ENCODE results near the gene DGKD. TPM values are rescaled to one million over a fixed set of nuclear protein-coding genes. Genes with fewer than 3 reads are reported as not detected.

DGKD gene
- polyA plus RNA-seq, 3 donors = 30.3 to 31.1 (median 30.4) TPM

DNA sequence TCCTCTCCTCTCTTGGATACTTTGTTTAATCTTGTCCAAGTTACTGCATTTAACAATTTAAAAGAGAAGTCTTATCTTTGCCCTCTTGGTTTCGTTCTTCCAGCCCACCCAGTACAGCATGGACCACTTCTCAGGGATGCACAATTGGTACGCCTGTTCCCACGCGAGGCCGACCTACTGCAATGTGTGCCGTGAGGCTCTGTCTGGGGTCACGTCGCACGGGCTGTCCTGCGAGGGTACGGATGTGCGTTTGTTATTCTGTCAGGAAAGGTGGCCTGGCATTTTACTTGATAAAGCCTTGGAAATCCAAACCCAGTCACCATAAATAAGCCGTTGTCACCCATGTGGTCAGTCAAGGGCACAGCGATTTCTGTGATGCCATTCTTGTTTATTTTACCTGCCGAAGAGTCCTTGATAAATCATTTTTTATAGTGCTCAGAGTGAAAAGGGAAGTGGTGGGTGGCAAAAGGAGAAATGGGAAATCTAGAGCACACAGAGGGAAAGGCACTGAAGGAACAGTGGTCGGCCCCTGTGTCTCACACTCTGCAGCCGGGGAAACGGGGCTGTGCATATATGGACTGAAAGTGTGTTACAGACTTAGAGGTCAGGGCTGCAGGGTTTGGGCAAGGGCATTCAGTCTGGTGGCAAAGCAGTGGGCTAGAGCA lies 80.5 kb downstream of the DGKD start:
- peak in 3 of 11 donors; percentile 30 to 46 (median 31) for DNase-seq (ENCODE audit: extremely low read depth in 1 of 11, low read depth in 9 of 11, low spot score in 4 of 11)

DNA sequence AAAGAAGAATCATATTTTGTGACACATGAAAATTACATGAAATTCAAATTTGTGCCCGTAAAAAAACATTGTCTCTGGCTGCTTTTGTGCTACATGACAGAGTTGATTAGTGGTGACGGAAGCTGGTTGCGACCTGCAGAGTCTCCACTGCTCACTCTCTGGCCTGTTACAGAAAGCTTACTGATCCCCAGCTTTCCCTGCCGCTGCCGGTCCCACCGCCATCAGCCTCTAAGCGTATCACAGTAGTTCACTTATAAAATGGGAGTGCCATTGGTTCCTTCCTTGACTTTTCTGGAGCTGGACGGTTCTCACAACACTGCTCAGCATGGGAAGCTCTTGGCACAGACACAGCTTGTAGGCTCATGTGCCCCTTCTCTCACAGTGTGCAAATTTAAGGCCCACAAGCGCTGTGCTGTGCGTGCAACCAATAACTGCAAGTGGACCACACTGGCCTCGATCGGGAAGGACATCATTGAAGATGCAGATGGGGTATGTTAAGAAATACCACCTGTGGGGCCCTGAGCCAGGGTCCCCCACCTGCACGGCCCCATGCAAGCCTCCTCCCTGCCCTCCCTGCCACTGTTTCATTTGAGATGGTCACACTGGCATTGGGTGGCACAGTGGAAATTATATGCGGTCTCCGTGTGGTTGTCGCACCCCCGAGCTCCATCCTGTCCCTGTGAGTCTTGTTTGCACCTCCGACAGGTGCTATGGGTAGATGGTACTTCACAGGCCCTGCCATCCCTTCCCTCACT lies 81.3 kb downstream of the DGKD start:
- no peak for DNase-seq (ENCODE audit: extremely low read depth in 1 of 11, low read depth in 9 of 11, low spot score in 4 of 11)

DNA sequence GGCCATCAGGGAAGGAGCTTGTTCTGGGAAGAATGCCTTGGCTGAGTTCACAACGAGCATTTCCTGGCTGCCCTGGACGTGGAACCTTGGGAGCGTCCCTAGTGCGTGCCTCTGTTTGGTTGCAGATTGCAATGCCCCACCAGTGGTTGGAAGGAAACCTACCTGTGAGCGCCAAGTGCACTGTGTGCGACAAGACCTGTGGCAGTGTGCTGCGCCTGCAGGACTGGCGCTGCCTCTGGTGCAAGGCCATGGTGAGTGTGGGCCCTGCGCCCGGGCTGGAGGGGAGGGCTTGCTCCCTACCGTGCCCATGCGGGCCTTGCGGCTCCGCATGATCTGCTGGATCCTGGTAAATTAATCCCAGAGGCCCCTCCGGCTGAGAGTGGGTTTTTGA lies 81.9 kb downstream of the DGKD start:
- DNase-seq (ENCODE audit: extremely low read depth in 1 of 11, low read depth in 9 of 11, low spot score in 4 of 11) = no peak

DNA sequence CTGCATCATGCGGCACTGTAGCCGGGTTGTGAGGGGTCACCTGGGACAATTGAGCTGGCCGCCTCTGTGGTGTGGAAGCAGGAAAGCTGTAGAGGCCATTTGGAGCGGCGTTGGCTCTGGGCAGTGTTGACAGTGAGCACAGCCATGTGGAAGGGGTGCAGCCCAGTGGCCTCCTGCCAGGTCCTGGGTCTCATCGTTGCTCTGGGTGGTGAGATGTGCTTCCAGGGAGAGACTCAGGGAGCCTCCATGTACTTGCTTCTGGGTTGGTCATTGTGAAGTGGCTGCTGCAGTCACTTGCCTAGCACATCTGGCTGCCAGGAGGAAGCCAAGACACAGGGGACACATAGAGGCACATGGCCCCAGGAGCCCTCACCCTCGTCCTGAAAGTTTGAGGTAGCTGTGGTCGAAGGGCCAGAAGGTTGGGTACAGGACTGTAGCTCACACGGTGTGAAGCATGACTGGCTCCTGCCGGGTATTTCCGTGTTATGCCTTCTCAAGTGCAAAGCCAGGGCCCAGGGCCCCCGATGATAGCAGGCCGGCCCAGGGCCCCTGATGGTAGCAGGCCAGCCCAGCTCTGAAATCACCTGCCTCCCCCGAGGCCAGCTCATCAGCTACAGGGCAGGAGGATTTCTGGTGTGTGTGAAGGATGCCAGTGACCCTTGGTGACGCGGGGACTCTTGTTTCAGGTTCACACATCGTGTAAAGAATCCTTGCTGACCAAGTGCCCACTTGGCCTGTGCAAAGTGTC lies 82.6 kb downstream of the DGKD start:
- no peak for DNase-seq (ENCODE audit: extremely low read depth in 1 of 11, low read depth in 9 of 11, low spot score in 4 of 11)

DNA sequence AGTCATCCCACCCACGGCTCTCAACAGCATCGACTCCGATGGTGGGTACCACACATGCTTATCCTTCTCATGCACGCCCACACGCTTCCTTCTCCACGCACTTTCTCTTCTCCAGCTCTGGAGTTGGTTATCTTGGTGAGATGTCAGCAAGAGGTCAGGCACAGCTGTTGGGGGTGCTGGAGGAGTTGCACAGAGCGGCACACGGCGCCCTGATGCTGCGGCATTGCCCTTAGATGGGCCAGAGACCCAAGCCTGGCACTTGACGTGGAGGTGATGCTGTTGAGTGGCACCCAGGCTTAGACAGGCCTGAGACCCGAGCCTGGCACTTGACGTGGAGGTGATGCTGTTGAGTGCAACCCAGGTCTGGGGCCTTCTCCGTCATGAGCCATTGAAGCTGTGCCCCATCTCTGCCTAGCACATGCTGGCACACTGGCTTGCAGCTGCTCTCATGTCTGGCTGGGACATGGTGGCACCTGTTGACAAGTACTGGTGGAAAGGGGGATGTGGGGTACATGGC lies 83.2 kb downstream of the DGKD start:
- no peak for DNase-seq (ENCODE audit: extremely low read depth in 1 of 11, low read depth in 9 of 11, low spot score in 4 of 11)

DNA sequence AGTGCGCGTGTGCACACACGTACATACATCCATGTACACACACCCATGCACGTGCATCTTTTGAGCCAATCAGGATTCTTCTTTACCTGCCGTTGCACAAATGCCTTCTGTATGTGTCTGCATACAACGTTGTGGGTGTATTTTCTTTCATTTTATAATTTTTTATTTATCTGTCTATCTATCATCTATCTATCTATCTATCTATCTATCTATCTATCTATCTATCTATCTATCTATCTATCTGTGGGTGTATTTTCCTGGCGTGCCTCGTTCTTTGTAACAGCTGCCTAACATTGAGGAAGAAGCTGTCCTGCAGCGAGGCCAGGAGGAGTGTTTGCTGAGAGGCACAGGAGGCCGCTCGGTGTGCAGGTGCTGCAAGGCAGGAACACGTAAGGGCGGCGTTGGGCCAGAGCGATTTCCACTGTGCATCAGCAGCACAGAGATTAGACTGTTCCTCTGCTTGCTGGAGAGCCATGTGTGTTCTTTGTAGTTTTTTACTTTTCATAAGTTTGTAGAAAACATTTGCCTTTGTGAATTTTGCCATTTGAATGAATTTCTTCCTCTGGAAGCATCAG lies 84.4 kb downstream of the DGKD start:
- DNase-seq (ENCODE audit: extremely low read depth in 1 of 11, low read depth in 9 of 11, low spot score in 4 of 11) = no peak

DNA sequence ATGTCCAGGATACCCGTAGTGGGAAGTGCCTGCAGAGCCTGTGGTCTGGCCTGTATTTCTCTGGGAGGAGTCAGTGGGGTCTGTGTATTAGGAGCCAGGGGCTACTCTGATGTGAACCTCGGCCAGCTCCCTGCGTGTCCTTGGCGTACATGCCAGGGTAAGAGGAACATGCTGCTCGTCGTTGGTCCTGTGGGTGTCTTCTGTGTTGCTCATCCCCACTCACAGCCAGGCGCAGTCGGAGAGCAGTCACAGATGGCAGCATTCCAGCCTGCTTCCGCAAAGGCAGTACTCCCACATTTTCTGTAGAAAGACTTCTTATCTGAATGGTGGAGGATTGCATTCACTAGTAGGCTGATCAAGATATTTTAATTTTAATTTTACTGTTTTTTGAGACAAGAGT lies 84.9 kb downstream of the DGKD start:
- DNase-seq (ENCODE audit: extremely low read depth in 1 of 11, low read depth in 9 of 11, low spot score in 4 of 11) = no peak

DNA sequence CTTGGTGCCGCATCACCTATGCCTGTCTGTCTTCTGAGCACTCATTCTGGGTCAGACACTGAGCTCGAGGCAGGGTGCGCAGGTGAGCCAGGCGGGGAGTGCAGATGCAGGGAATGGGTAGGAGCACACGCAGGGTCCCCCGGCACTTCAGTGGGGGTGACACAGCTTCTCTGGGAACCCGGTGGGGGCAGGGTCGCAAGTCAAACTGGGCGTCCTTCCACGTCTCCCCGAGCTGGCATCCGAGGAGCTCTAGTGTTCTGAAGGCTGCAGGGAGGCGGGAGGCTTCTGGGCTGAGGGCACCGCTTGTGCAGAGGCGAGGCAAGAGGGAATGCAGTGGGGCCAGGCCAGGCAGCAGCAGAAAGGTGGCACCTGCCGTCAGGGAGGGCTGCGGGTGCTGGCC lies 86.0 kb downstream of the DGKD start:
- no peak for DNase-seq (ENCODE audit: extremely low read depth in 1 of 11, low read depth in 9 of 11, low spot score in 4 of 11)

DNA sequence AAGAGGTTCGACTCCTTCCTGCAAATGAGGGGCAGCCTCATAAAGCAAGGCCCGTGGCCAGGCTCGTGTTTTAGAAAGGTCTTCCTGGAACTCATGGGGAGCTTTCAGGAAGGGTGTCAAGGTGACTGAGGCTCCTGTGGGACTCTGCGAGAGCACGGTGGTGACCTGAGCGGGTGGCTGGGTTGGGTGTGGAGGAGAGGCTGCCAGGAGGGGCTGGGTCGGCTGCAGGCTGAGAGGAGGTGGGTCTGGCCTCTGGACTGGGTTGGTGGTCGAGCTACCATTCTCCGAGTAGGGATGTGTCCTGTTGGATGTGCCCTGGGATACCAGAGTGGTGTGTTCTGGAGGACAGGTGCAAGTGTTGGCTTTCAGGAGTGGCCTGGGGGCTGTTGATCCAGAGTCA lies 86.4 kb downstream of the DGKD start:
- no peak for DNase-seq (ENCODE audit: extremely low read depth in 1 of 11, low read depth in 9 of 11, low spot score in 4 of 11)

DNA sequence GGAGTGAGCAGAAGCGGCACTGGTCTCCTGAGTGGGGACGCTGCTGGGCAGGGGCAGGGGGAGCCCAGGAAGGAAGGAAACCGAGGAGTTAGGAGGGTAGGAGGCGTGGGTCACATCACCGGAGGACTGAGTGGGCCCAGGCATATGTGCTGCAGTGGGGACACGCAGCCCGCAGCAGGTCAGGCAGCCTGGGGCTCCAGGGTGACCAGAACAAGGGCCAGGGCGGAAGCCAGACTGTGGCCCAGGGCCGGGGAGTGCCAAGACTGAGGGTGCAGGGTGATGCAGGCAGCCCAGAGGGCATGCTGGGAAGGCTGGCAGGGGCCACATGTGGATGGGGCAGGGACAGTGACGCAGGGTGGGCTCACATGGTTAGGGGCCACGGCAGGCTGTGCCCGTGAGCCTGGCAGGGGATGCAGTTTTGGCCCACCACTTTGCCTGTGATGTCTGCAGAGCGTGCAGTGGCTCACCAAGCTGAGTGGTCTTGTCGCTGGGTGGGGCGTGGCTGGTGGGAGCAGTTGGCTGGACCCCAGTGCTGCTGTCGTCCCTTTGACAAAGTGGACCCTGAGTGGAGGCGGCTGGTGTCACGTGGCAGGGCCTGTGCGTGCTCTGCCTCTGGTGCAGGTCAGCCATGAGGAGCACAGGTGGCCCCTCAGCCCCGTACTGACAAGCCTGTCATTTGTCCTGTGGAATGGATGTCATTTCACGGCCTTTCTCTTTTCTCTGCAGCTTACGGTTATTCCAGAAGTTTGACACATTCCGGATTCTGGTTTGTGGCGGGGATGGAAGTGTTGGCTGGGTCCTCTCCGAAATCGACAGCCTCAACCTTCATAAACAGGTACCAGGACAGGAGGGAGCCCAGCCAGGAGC lies 87.1 kb downstream of the DGKD start:
- DNase-seq (ENCODE audit: extremely low read depth in 1 of 11, low read depth in 9 of 11, low spot score in 4 of 11) = no peak

DNA sequence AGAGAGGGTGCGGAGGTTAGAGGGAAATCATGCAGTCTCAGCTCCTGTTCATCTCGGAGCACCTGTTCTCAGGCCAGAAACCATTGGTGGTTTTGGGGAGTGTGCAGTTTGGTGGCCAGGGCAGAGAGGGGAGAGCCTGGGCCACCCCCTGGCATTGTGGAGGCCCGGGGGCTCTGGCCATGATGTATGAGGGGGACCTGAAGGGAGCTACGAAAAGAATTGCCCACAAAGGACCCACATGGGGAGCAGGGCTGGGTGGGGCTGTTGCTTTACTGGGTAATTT lies 87.7 kb downstream of the DGKD start:
- DNase-seq (ENCODE audit: extremely low read depth in 1 of 11, low read depth in 9 of 11, low spot score in 4 of 11) = no peak

DNA sequence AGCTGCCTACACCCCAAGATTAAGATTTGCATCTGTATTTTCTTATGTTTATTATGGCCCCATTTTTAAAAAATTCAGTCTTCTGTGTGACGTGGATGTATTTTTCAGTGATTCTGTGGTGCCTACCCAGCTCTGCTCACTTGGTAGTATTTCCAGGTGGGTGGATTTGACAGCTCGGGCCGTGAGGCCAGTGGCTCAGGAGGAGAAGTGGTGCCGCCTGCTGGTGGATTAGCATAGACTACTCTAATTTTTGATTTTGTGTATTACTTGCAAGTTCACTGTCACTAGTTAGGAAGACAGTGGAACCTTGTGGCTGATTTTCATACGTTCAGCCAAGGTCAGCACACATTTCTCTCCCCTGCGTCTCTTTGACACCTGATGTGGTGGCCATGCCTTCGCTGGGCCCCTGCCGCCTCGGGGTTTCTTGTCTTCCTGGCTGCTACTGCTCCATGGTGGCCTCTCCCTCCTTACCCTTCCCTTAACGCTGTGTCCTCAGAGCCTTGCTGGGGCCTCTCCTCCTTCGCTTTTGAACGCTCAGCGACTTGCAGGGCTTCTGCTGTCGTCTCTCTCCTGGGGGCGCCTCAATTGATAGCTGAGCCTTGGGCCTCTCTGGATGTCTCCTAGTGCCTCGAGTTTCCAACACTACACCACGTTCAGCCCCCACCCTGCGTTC lies 89.4 kb downstream of the DGKD start:
- DNase-seq (ENCODE audit: extremely low read depth in 1 of 11, low read depth in 9 of 11, low spot score in 4 of 11) = peak; percentile 38 to 74 (median 54)

DNA sequence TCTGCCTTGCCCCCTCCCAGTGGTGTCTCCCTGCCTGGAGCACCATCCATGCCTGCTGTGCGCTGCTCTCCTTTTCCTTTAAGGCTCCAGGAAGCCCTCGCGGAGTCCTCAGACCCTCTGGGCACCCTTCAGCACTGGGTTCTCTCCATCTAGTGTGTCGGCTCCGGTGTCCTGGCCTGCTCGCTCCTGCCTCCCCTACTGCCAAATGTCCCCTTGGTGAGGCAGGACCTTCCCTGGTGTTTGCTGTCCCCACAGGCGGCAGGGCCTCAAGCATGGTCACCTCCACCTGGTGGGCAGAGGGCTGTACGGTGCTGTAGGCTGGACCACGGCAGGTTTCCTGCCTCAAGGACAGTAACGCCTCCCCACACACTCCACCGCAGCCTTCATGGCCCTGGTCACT lies 90.2 kb downstream of the DGKD start:
- no peak for DNase-seq (ENCODE audit: extremely low read depth in 1 of 11, low read depth in 9 of 11, low spot score in 4 of 11)

DNA sequence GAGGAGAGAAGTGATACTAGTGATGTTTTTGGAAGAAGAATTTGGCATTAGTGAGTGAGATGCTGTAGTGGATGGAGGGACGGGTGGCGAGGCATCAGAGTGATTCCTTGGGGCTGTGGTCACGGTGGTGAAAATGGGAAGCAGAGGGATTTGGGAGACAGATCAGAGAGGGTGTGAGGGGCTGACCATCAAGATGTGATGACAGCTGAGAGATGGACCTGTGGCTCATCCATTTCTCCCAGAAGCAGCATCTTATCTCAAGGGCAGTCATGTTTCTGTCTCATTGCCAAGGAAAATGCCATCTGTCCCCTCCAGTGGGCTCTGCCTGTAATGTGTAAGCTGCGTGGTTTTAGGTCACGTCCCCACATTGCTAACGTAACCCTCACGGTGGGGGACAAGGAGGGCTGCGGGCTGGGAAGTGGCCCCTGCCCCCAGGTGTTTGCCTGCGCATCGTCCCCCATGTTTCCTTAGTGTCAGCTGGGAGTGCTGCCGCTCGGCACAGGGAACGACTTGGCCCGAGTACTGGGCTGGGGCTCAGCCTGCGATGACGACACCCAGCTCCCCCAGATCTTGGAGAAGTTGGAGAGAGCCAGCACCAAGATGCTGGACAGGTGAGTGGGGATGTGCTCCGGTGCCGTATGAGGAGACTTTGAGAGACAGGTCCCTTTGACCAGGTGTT lies 91.0 kb downstream of the DGKD start:
- DNase-seq (ENCODE audit: extremely low read depth in 1 of 11, low read depth in 9 of 11, low spot score in 4 of 11) = no peak

DNA sequence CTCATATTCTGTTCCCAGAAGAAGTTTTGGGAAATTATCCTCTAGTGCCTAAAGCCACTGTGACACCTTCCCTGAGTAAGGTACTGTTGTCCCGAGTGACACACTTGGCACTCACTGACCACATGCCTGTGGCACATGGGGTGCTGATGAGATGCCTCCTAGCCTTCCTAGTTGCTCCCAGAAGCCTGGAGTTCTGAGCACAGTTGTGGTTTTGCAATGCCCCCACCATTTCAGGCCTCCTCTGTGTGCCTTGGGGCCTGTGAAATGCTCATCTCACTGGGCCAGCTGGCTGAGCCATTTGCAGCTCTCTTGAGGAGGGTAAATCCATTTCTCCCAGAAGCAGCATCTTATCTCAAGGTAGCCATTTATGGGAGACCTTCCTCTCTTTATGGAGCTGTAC lies 91.8 kb downstream of the DGKD start:
- DNase-seq (ENCODE audit: extremely low read depth in 1 of 11, low read depth in 9 of 11, low spot score in 4 of 11) = no peak

DNA sequence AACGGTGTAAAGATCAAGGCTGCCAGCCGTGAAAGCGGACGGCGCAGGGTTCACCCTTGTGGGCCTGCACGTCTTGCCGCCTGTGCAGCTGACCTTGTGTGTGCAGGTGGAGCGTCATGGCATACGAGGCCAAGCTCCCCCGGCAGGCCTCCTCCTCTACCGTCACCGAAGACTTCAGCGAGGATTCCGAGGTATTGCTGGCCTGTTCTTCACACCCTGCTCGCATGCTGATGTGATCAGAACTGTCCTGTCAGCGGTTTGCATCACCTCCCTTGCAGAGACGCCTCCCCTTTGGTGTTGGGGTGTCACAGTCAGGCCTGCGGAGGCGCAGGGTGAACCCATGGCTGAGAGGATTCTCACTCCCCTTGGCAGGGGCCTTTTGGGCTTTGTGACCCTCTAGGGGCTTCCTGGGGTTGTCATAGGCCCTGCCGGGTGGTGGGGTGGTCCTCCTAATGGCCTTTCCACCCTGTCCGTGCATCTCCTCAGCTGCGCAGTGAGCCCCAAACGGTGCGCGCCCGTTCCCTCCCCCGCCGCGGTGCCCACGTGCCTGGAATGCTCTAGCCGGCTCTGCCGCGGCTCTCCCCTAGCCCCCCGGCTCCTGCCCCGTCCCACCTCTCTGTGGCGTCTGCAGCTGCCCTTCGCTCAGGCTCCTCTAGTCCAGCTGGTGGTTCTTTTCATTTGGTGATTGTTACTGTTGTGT lies 92.5 kb downstream of the DGKD start:
- no peak for DNase-seq (ENCODE audit: extremely low read depth in 1 of 11, low read depth in 9 of 11, low spot score in 4 of 11)

DNA sequence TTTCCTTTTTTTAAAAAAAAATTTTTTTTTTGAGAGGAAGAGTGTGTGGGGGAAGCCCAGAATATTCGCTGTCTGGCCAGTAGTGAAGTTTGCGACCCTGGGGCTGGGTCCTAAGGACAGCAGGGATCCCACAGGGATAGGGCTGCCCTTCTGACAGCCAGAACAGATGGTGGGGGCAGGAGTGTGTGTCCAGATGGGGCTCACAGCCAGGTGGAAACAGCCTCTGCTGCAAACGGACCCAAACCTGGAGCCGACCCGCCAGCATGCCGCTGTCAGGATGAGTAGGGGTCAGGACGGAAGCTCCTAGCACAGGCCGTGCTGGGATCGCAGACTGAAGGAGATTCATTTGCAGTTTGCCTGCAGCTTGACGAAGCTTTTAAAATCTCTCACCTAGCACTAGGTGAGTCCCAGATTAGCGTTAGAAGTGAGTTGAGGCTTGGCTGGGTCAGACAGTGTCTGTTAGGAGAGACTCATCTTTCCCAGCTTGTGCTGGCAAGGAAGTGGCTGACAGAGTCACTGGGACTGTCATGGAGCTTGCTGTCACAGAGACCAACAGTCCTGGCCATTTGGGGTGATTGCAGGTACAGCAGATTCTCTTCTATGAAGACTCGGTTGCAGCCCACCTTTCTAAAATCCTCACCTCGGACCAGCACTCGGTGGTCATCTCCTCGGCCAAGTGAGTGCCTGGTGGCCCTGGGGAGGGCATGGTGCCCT lies 93.4 kb downstream of the DGKD start:
- DNase-seq (ENCODE audit: extremely low read depth in 1 of 11, low read depth in 9 of 11, low spot score in 4 of 11) = no peak

Measured in renal cortex interstitium (tissue), 11 donors.